ENCODE data around the gene IFT81. TPM values are rescaled to one million over a fixed set of nuclear protein-coding genes. Genes with fewer than 3 reads are reported as not detected.

Gene IFT81
- total RNA-seq, 1 experiment from 2014 or later = 9.0 TPM

DNA sequence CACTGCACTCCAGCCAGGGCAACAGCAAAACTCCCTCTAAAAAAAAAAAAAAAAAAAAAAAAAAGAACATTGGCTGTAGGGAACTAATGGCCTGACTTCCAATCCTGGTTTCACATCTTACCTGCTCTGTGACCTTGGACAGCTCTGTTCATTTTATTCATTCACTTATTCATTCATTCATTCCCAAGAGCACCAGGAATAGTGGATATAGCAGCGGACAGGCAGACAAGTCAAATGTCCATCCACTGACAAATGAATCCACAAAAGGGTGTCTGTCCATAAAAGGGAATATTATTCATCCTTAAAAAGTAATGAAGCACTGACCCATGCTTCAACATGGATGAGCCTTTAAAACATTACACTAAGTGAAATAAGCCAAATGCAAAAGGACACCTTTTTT, 48.3 kb upstream of the IFT81 start:
- POLR2A ChIA-PET = no interaction called here
- Histone ChIP-seq H3K9ac (ENCODE audit: low read length) (no peak overlapping the region), H3K36me3 (ENCODE audit: control insufficient read depth in 1 of 2, insufficient read depth in 2 of 2, low read length in 2 of 2) (no peaks in the 10 kb centered on the region), H3K4me1 (ENCODE audit: control insufficient read depth in 1 of 2, insufficient read depth in 2 of 2, low read length in 2 of 2) (no peaks in the 10 kb centered on the region), H3K9me2 (ENCODE audit: insufficient read depth) (no peaks in the 10 kb centered on the region), H3K27me3 (ENCODE audit: insufficient read depth, low read length) (no peaks in the 10 kb centered on the region), H3K4me3 (replicated peaks in 1 of 2; ENCODE audit: low read depth in 1 of 2, low read length in 2 of 2) (no peak overlapping the region), H3K9me3 (ENCODE audit: control insufficient read depth in 1 of 2, insufficient read depth in 1 of 2, low read depth in 1 of 2, low read length in 2 of 2) (no peaks in the 10 kb centered on the region), H2AFZ (ENCODE audit: low read depth, low read length, poor library complexity, severe bottlenecking) (no peak overlapping the region), H4K20me1 (ENCODE audit: insufficient read depth) (no peaks in the 10 kb centered on the region), H3K27ac (ENCODE audit: low read depth, low read length) (no peak overlapping the region), H3K4me2 (ENCODE audit: low read length) (no peak overlapping the region), H3K79me2 (ENCODE audit: insufficient read depth, low read length) (no peaks in the 10 kb centered on the region)
- BruUV-seq (replicated peaks) = no TSS peak
- ATAC-seq (no peak), DNase-seq (ENCODE audit: low read depth, low spot score) (no peak)
- CTCF ChIA-PET = no interaction called here
- TF ChIP-seq, protein P1, sequence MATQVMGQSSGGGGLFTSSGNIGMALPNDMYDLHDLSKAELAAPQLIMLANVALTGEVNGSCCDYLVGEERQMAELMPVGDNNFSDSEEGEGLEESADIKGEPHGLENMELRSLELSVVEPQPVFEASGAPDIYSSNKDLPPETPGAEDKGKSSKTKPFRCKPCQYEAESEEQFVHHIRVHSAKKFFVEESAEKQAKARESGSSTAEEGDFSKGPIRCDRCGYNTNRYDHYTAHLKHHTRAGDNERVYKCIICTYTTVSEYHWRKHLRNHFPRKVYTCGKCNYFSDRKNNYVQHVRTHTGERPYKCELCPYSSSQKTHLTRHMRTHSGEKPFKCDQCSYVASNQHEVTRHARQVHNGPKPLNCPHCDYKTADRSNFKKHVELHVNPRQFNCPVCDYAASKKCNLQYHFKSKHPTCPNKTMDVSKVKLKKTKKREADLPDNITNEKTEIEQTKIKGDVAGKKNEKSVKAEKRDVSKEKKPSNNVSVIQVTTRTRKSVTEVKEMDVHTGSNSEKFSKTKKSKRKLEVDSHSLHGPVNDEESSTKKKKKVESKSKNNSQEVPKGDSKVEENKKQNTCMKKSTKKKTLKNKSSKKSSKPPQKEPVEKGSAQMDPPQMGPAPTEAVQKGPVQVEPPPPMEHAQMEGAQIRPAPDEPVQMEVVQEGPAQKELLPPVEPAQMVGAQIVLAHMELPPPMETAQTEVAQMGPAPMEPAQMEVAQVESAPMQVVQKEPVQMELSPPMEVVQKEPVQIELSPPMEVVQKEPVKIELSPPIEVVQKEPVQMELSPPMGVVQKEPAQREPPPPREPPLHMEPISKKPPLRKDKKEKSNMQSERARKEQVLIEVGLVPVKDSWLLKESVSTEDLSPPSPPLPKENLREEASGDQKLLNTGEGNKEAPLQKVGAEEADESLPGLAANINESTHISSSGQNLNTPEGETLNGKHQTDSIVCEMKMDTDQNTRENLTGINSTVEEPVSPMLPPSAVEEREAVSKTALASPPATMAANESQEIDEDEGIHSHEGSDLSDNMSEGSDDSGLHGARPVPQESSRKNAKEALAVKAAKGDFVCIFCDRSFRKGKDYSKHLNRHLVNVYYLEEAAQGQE (IDR thresholded peaks at IDR 0.05; ENCODE audit: low read depth) = no peak
- TF ChIP-seq, protein P2, sequence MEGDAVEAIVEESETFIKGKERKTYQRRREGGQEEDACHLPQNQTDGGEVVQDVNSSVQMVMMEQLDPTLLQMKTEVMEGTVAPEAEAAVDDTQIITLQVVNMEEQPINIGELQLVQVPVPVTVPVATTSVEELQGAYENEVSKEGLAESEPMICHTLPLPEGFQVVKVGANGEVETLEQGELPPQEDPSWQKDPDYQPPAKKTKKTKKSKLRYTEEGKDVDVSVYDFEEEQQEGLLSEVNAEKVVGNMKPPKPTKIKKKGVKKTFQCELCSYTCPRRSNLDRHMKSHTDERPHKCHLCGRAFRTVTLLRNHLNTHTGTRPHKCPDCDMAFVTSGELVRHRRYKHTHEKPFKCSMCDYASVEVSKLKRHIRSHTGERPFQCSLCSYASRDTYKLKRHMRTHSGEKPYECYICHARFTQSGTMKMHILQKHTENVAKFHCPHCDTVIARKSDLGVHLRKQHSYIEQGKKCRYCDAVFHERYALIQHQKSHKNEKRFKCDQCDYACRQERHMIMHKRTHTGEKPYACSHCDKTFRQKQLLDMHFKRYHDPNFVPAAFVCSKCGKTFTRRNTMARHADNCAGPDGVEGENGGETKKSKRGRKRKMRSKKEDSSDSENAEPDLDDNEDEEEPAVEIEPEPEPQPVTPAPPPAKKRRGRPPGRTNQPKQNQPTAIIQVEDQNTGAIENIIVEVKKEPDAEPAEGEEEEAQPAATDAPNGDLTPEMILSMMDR (IDR thresholded peaks at IDR 0.05 in 2 of 3, conservative IDR thresholded peaks at IDR 0.05 in 1 of 3; ENCODE audit: borderline replicate concordance in 1 of 3, insufficient read depth in 1 of 3, low read depth in 2 of 3, low read length in 2 of 3) = no peak
- no peak for TF ChIP-seq EGR1 (IDR thresholded peaks at IDR 0.05; ENCODE audit: low read depth)
- no peak for TF ChIP-seq SRF (IDR thresholded peaks at IDR 0.05; ENCODE audit: low read depth)
- TF ChIP-seq, protein P3, sequence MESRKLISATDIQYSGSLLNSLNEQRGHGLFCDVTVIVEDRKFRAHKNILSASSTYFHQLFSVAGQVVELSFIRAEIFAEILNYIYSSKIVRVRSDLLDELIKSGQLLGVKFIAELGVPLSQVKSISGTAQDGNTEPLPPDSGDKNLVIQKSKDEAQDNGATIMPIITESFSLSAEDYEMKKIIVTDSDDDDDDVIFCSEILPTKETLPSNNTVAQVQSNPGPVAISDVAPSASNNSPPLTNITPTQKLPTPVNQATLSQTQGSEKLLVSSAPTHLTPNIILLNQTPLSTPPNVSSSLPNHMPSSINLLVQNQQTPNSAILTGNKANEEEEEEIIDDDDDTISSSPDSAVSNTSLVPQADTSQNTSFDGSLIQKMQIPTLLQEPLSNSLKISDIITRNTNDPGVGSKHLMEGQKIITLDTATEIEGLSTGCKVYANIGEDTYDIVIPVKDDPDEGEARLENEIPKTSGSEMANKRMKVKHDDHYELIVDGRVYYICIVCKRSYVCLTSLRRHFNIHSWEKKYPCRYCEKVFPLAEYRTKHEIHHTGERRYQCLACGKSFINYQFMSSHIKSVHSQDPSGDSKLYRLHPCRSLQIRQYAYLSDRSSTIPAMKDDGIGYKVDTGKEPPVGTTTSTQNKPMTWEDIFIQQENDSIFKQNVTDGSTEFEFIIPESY (IDR thresholded peaks at IDR 0.05; ENCODE audit: extremely low read depth, insufficient replicate concordance, low read length) = no peak
- no peak for TF ChIP-seq JUND (IDR thresholded peaks at IDR 0.05)
- no peak for TF ChIP-seq SIN3A (IDR thresholded peaks at IDR 0.05; ENCODE audit: low read depth)
- TF ChIP-seq FOSL1 (IDR thresholded peaks at IDR 0.05; ENCODE audit: low read depth) = no peak
- TF ChIP-seq, protein P4, sequence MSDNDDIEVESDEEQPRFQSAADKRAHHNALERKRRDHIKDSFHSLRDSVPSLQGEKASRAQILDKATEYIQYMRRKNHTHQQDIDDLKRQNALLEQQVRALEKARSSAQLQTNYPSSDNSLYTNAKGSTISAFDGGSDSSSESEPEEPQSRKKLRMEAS (IDR thresholded peaks at IDR 0.05) = no peak
- TF ChIP-seq POLR2A (IDR thresholded peaks at IDR 0.05; ENCODE audit: borderline replicate concordance, extremely low read depth, insufficient read depth, insufficient read length) = no peak
- TF ChIP-seq ELF1 (IDR thresholded peaks at IDR 0.05; ENCODE audit: borderline replicate concordance, low read depth) = no peak
- TF ChIP-seq EZH2phosphoT487 (IDR thresholded peaks at IDR 0.05; ENCODE audit: borderline replicate concordance) = no peak
- no peak for TF ChIP-seq POLR2AphosphoS5 (IDR thresholded peaks at IDR 0.05; ENCODE audit: low read depth, low read length)
- TF ChIP-seq RAD21 (IDR thresholded peaks at IDR 0.05; ENCODE audit: low read depth) = no peak
- no peak for TF ChIP-seq YY1 (IDR thresholded peaks at IDR 0.05; ENCODE audit: extremely low read depth, insufficient replicate concordance, low read depth, low read length)
- TF ChIP-seq SP1 (IDR thresholded peaks at IDR 0.05; ENCODE audit: low read depth) = no peak
- TF ChIP-seq, protein P5, sequence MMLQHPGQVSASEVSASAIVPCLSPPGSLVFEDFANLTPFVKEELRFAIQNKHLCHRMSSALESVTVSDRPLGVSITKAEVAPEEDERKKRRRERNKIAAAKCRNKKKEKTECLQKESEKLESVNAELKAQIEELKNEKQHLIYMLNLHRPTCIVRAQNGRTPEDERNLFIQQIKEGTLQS (IDR thresholded peaks at IDR 0.05) = no peak
- no peak for TF ChIP-seq CEBPB (IDR thresholded peaks at IDR 0.05; ENCODE audit: low read depth)
- RAD21 ChIA-PET (ENCODE audit: low non-redundant PET in 1 of 2, low total read pairs in 2 of 2, uncharacterized antibody in 2 of 2, unreplicated experiment in 2 of 2) = no interaction called here
- intact Hi-C loops (cut with micrococcal nuclease) = no loop called here

Data from HCT116 (cell line).